ENCODE data around the gene CLDN5. TPM values are rescaled to one million over a fixed set of nuclear protein-coding genes. Genes with fewer than 3 reads are reported as not detected.

The CLDN5 gene
- total and polyA plus RNA-seq, 2 donors (not counting 1 experiment from before 2014, with no cell fraction given): 0.33 TPM; not detected in 1

GRCh38 chr22:19507534-19507861 lies 16.7 kb downstream of the CLDN5 start:
- H3K36me3 ChIP-seq (ENCODE audit: control insufficient read depth, insufficient read depth, low read length): peaks cover 2% of the 10 kb centered on the region
- no peak for TF ChIP-seq CTCF (conservative IDR thresholded peaks at IDR 0.05 in 1 of 2, IDR thresholded peaks at IDR 0.05 in 1 of 2; ENCODE audit: low read depth in 1 of 2, low read length in 2 of 2)
- TF ChIP-seq EZH2 (IDR thresholded peaks at IDR 0.05; ENCODE audit: low read length, missing control alignments): no peak
- no peaks in the 10 kb centered on the region for H3K27me3 ChIP-seq (ENCODE audit: control insufficient read depth, insufficient read depth, low read length)
- H4K20me1 ChIP-seq (ENCODE audit: control insufficient read depth, extremely low read depth, insufficient read depth, low read length): no peaks in the 10 kb centered on the region
- no peak overlapping the region for H2AFZ ChIP-seq (ENCODE audit: low read length)
- no peak for DNase-seq (ENCODE audit: low read depth in 2 of 2)
- H3K9me3 ChIP-seq (ENCODE audit: control insufficient read depth, insufficient read depth, low read depth, low read length): no peaks in the 10 kb centered on the region
- H3K27ac ChIP-seq (ENCODE audit: insufficient read depth, low read length): no peak overlapping the region
- H3K4me1 ChIP-seq (ENCODE audit: control insufficient read depth, extremely low read depth, insufficient read depth, low read length): no peaks in the 10 kb centered on the region
- no peak overlapping the region for H3K9ac ChIP-seq (ENCODE audit: insufficient read depth, low read length)
- no peaks in the 10 kb centered on the region for H3K79me2 ChIP-seq (ENCODE audit: control insufficient read depth, insufficient read depth, low read length)
- H3K4me2 ChIP-seq (ENCODE audit: extremely low read depth, insufficient read depth, low read length): no peak overlapping the region
- no peak overlapping the region for H3K4me3 ChIP-seq (replicated peaks in 1 of 4; ENCODE audit: control extremely low read depth in 1 of 4, insufficient read depth in 1 of 4, low read depth in 3 of 4, low read length in 4 of 4)

GRCh38 chr22:19506212-19506611 lies 18.0 kb downstream of the CLDN5 start:
- H3K27ac ChIP-seq (ENCODE audit: insufficient read depth, low read length): no peak overlapping the region
- no peak overlapping the region for H2AFZ ChIP-seq (ENCODE audit: low read length)
- TF ChIP-seq CTCF (conservative IDR thresholded peaks at IDR 0.05 in 1 of 2, IDR thresholded peaks at IDR 0.05 in 1 of 2; ENCODE audit: low read depth in 1 of 2, low read length in 2 of 2) (no peak), EZH2 (IDR thresholded peaks at IDR 0.05; ENCODE audit: low read length, missing control alignments) (no peak)
- H3K27me3 ChIP-seq (ENCODE audit: control insufficient read depth, insufficient read depth, low read length): no peaks in the 10 kb centered on the region
- DNase-seq (ENCODE audit: low read depth in 2 of 2): no peak
- no peaks in the 10 kb centered on the region for H3K9me3 ChIP-seq (ENCODE audit: control insufficient read depth, insufficient read depth, low read depth, low read length)
- no peaks in the 10 kb centered on the region for H3K4me1 ChIP-seq (ENCODE audit: control insufficient read depth, extremely low read depth, insufficient read depth, low read length)
- H3K9ac ChIP-seq (ENCODE audit: insufficient read depth, low read length): no peak overlapping the region
- no peak overlapping the region for H3K4me3 ChIP-seq (replicated peaks in 1 of 4; ENCODE audit: control extremely low read depth in 1 of 4, insufficient read depth in 1 of 4, low read depth in 3 of 4, low read length in 4 of 4)
- no peak overlapping the region for H3K4me2 ChIP-seq (ENCODE audit: extremely low read depth, insufficient read depth, low read length)
- peaks cover 2% of the 10 kb centered on the region for H3K36me3 ChIP-seq (ENCODE audit: control insufficient read depth, insufficient read depth, low read length)
- H4K20me1 ChIP-seq (ENCODE audit: control insufficient read depth, extremely low read depth, insufficient read depth, low read length): no peaks in the 10 kb centered on the region
- no peaks in the 10 kb centered on the region for H3K79me2 ChIP-seq (ENCODE audit: control insufficient read depth, insufficient read depth, low read length)

GRCh38 chr22:19505735-19506126 lies 18.5 kb downstream of the CLDN5 start:
- peaks cover 2% of the 10 kb centered on the region for H3K36me3 ChIP-seq (ENCODE audit: control insufficient read depth, insufficient read depth, low read length)
- H3K4me2 ChIP-seq (ENCODE audit: extremely low read depth, insufficient read depth, low read length): no peak overlapping the region
- no peak overlapping the region for H2AFZ ChIP-seq (ENCODE audit: low read length)
- H3K79me2 ChIP-seq (ENCODE audit: control insufficient read depth, insufficient read depth, low read length): no peaks in the 10 kb centered on the region
- no peaks in the 10 kb centered on the region for H4K20me1 ChIP-seq (ENCODE audit: control insufficient read depth, extremely low read depth, insufficient read depth, low read length)
- H3K4me1 ChIP-seq (ENCODE audit: control insufficient read depth, extremely low read depth, insufficient read depth, low read length): no peaks in the 10 kb centered on the region
- no peak overlapping the region for H3K9ac ChIP-seq (ENCODE audit: insufficient read depth, low read length)
- no peak for DNase-seq (ENCODE audit: low read depth in 2 of 2)
- no peak overlapping the region for H3K27ac ChIP-seq (ENCODE audit: insufficient read depth, low read length)
- TF ChIP-seq CTCF (conservative IDR thresholded peaks at IDR 0.05 in 1 of 2, IDR thresholded peaks at IDR 0.05 in 1 of 2; ENCODE audit: low read depth in 1 of 2, low read length in 2 of 2): no peak
- no peaks in the 10 kb centered on the region for H3K27me3 ChIP-seq (ENCODE audit: control insufficient read depth, insufficient read depth, low read length)
- no peaks in the 10 kb centered on the region for H3K9me3 ChIP-seq (ENCODE audit: control insufficient read depth, insufficient read depth, low read depth, low read length)
- no peak overlapping the region for H3K4me3 ChIP-seq (replicated peaks in 1 of 4; ENCODE audit: control extremely low read depth in 1 of 4, insufficient read depth in 1 of 4, low read depth in 3 of 4, low read length in 4 of 4)

Data from fibroblast of lung (primary cell).